SK-N-DZ (cell line): ENCODE data around the gene ZNF580.

Experiments
- DNase-seq: peaks from one replicate; pipeline ENCODE4 v3.0.0-alpha.2; 2015; ENCODE audit warnings: low spot score

Gene ZNF580

DNA sequence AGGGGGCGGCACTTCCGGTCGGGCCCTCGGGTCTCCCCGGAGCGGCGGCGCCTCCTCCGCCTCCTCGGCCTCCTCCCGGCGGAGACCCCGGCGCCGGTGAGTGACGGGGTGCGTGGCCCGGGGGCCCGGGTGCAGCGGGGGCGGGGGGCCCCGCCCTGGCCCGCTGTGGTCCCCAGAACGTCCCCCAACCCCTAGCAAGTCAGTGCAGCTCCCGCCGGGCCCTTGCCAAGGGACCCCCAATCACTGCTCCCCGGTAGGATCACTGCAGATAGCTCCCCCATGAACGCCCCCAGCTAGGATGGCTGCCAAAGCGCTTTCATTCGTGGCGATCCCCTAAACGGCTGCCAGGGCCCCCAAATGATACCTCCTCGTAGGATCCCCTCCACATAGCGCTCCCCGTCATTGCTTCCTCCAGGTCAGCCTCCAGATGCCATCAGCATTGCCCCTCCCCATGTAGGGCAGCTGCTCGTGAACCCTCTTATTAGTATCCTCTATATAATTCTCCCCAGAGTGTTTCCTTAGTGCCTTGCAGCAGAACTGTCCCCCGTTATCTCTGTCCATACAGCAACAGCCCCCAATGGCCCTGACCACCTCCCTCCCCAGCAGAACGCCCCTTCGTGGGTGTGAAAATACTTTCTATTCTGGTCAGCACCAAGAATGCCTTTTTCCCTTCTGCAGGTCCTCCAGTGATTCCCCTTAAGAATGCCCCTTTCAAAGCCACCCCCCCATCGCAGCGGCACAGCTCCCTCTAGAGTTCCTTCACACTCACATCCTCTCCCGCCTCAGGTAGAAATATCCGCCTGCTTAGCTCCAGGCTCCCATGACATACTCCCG, 34.9 kb upstream of the ZNF580 start, which contains the start of gene ZNF865:
ZNF865 (plus strand) TSS at position 11 of the 834 bp plus-strand sequence. CDS start 7,972 bp downstream, outside the sequence.
- DNase-seq, result peak; percentile 56

DNA sequence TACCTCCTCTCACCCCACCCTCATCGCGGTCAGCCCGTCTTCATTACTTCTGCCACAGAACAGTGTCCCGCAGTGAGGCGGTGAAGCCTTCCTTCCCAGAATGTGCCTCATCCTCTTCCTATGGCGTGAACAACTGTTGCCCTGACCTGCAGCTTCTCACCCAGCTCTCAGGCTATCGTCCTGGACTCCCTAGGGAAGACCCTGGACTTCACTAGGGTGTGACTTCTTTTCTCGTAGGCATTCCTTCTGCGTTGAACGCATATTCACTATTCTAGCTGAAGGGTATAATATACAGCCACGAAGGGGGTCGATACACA, 34.4 kb upstream of the ZNF580 start:
- no peak for DNase-seq

DNA sequence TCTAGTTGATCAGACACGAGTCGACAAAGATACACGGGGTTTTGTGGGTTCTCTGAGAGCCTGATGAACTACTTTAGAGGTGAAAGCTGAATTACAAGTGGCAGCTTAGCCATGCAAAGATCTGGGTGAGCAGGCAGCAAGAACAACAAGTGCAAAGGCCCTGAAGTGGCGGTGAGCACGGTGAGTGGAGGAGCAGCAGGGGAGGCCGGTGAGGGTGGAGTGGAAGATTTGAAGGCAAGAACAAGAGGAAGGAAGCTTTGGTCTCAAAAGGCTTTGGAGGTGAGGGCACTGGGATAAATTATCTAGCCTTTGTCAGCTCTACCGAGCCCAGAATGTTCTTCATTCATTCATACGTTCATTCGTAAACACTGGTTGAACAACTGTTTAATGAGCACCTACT, 34.0 kb upstream of the ZNF580 start:
- DNase-seq, result no peak

DNA sequence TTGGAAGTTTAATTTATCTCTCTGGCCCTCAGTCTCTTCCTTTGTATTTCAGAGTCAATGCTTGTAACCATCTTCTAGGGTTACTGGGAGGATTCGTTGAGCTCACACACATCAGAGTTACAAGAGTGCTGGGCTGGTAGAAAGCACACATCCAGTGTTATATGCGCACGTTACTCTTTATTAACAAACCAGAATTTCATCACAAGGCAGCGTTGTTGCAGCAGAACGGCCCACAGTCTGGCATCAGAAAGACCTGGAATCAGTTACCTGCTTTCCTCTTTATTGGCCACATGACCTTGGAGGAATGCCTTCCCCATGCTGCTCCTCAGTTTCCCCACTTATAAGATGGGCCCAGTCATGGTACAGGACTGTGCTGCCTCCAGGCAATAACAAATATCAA, 31.5 kb upstream of the ZNF580 start:
- DNase-seq, result no peak

DNA sequence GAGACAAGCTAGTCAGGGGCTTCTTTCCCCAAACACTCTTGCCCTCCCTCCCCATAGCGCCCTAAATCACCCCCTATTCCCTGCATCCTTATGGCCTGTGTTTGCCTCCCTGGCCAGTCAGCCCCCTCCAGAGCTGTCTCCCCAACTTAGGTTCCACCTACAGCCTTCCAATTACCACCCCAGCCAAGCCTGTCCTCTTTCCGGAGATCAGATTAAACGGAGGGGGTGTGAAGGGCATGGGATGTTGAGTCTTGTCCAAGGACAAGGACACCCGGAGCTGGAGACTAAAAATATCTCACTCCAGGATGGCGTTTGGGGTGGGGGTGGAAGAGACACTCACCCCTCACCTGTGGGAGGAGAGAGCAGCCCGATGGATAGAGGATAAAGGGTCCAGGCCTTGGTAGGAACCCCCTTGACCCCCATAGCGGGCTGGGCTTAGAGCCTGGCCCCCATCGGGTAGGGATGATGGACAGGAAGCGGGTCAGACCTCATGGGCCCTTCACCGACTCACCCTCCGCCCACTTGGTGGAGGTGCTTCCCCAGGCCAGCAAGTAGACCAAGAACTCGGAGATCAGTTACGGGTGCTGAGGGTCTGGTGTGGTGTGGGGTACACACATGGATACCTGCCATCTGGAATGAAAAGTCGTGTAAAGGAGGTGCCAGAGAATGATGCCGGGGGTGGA, 29.4 kb upstream of the ZNF580 start:
- no peak for DNase-seq

DNA sequence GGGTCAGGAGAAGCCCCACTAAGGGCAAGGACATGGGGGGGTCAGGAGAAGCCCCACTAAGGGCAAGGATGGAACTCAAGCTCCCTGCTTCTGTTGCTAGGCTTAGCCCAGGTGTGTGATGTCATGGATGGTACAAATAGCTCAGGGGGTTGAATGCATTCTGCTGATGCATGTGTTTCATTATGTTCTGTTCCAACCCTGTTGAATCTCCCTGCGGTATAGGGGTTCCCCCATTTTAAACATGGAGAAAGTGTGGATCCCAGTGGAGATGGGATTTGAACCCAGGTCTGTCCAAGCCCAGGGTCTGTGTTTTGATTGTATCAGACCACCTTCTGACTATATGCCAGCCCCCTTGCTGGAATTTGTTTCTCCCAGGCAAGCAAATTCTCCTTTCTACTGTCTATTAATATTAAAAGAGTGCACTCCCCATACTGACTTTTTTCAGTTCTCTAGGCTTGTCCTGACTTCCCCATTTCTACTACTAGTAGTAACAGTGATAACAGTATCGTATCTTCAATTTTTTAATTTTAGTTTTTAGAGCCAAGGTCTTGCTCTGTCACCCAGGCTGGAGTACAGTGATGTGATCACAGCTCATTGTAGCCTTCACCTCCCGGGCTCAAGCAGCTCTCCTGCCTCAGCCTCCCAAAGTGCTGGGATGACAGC, 28.7 kb upstream of the ZNF580 start:
- no peak for DNase-seq

DNA sequence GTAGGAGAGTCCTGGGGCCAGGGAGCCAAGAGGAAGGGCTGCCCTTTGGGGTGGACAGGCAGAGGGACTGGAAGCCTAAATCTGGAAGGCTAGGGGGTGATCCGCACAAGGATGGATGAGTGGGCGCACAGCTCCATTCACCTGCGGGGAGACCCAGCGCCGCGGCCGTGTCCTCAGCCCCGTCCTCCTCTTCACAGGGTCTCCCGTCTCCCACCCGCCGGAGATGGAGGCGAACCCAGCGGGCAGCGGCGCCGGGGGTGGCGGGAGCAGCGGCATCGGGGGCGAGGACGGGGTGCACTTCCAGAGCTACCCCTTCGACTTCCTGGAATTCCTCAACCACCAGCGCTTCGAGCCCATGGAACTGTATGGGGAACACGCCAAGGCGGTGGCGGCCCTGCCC, 27.4 kb upstream of the ZNF580 start:
- DNase-seq, result no peak

DNA sequence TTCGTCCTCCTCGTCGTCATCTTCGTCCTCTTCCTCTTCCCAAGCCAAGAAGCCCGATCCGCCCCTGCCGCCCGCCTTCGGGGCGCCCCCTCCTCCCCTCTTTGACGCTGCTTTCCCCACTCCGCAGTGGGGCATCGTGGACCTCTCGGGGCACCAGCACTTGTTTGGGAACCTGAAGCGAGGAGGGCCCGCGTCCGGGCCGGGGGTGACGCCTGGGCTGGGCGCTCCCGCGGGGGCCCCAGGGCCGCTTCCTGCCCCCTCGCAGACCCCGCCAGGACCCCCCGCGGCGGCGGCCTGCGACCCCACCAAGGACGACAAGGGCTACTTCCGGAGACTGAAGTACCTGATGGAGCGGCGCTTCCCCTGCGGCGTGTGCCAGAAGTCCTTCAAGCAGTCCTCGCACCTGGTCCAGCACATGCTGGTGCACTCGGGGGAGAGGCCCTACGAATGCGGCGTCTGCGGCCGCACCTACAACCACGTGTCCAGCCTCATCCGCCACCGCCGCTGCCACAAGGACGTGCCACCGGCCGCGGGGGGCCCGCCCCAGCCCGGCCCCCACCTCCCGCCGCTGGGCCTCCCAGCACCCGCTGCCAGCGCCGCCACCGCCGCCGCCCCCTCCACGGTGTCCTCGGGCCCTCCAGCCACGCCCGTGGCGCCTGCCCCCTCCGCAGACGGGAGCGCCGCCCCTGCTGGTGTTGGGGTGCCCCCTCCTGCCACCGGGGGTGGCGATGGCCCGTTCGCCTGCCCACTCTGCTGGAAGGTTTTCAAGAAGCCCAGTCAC, 26.7 kb upstream of the ZNF580 start:
- no peak for DNase-seq

DNA sequence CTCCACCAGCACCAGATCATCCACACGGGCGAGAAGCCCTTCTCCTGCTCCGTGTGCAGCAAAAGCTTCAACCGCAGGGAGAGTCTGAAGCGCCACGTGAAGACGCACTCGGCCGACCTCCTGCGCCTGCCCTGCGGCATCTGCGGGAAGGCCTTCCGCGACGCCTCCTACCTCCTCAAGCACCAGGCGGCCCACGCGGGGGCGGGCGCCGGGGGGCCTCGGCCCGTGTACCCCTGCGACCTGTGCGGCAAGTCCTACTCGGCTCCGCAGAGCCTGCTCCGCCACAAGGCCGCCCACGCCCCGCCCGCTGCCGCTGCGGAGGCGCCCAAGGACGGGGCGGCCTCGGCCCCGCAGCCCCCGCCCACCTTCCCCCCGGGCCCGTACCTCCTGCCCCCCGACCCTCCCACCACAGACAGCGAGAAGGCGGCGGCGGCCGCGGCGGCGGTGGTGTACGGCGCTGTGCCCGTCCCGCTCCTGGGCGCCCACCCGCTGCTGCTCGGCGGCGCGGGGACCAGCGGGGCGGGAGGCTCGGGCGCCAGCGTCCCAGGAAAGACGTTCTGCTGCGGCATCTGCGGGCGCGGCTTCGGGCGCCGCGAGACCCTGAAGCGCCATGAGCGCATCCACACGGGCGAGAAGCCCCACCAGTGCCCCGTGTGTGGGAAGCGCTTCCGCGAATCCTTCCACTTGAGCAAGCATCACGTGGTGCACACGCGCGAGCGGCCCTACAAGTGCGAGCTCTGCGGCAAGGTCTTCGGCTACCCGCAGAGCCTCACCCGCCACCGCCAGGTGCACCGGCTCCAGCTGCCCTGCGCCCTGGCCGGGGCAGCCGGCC, 25.9 kb upstream of the ZNF580 start:
- DNase-seq, result no peak

DNA sequence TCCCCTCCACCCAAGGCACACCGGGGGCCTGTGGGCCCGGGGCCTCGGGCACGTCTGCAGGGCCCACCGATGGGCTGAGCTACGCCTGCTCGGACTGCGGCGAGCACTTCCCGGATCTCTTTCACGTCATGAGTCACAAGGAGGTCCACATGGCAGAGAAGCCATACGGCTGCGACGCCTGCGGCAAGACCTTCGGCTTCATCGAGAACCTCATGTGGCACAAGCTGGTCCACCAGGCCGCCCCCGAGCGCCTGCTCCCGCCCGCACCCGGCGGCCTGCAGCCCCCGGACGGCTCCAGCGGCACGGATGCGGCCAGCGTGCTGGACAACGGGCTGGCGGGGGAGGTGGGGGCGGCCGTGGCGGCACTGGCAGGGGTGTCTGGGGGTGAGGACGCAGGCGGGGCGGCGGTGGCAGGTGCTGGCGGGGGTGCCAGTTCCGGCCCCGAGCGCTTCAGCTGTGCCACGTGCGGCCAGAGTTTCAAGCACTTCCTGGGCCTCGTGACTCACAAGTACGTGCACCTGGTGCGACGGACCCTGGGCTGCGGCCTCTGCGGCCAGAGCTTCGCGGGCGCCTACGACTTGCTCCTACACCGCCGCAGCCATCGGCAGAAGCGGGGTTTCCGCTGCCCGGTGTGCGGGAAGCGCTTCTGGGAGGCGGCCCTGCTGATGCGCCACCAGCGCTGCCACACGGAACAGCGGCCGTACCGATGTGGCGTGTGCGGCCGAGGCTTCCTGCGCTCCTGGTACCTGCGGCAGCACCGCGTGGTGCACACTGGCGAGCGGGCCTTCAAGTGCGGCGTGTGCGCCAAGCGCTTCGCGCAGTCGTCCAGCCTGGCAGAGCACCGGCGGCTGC, 25.0 kb upstream of the ZNF580 start:
- no peak for DNase-seq

DNA sequence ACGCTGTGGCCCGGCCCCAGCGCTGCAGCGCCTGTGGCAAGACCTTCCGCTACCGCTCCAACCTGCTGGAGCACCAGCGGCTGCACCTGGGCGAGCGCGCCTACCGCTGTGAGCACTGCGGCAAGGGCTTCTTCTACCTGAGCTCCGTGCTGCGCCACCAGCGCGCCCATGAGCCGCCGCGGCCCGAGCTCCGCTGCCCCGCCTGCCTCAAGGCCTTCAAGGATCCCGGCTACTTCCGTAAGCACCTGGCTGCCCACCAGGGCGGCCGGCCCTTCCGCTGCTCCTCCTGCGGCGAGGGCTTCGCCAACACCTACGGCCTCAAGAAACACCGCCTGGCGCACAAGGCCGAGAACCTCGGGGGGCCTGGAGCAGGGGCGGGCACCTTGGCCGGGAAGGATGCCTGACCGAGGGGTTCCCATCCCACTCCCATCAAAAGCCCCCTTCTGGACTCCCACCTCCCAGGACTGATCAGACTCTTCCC, 24.4 kb upstream of the ZNF580 start:
- DNase-seq, result no peak

DNA sequence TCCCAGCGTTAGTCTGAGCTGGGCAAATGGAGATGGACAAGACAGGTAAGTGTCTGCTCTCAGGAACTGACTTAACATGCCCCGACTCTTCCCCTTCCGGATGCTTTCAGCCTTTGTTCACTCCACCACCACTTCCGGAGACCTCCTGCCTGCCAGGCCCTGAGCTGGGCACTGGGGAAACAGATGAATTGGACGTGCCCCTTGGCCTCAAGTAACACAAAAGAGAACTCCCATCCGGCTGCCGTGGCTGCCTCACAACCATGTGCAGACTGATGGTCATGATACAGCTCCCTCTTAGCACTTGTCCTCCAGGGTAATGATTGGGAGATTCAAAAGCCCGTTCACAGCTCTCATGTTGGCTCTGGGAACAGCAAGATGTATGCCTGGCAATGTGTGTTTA, 23.4 kb upstream of the ZNF580 start:
- no peak for DNase-seq

DNA sequence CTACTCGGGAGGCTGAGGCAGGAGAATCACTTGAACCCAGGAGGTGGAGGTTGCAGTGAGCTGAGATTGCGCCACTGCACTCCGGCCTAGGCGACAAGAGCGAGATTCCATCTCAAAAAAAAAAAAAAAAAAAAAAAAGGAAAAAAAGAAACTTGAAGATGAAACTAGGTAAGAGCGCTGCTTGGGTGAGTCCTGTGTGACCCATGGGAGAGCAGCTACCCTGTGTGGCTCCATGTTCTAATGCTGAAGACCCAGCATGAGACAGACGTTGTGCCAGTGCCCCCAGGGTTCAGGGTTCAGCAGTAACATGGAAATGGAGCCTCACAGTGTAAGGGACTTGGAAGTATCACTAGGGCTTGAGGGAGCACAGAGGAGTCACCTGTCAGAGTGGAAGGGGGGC, 22.4 kb upstream of the ZNF580 start:
- no peak for DNase-seq

DNA sequence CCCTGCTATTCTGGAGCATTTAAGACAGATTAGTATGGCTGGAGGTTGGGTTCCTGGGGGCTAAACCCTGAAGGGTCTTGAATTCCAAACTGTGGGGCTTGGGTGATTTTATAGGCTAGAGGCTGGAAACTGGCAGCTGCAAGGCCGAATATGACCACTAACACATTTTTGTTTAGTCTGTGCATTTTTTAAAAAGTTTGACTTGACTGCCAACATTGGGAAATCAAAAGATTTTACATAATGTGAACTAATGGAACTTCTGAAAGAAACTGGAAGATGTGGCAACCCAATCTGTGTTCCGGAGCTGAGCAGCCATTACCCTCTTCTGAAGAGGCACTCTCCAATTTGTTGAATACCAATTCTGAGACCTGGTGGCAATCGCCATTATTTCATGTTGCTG, 21.5 kb upstream of the ZNF580 start:
- DNase-seq, result no peak

DNA sequence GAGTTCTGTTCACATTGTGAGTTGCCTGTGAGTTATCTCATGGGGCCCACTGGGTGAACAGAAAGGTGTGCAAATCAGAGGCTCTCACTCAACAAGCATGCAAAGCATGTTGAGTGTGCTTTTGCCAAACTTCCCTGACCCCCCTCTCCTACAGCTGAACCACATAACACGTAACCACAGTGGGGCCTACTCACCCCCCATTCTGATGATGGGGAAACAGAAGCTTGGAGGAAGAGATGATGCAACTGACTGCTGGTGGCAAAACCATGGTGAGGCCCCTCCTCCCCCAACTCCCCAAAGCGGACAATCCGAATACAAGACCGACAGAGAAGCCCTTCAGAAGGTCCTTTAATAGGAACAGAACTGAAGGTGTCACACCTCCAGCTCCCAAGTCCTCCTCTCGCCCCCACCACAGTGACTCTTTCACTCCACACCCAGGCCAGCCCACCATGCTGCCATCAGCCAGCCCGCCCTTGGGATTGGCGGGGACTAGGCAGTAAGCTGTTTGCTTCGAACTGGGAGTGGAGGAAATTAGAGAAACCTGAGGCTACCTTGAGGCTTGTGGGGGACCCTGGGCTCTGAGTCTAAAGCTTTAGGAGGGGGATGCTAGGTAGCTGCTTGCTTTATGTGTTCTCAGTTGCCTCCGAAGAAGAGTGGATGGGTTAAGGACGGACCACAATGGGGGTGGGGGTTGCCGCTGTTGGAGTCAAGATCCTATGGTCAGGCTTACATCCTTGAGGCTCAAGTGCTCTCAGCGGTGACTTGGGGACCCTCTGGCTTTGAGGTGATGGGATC, 20.2 kb upstream of the ZNF580 start:
- DNase-seq, result no peak

DNA sequence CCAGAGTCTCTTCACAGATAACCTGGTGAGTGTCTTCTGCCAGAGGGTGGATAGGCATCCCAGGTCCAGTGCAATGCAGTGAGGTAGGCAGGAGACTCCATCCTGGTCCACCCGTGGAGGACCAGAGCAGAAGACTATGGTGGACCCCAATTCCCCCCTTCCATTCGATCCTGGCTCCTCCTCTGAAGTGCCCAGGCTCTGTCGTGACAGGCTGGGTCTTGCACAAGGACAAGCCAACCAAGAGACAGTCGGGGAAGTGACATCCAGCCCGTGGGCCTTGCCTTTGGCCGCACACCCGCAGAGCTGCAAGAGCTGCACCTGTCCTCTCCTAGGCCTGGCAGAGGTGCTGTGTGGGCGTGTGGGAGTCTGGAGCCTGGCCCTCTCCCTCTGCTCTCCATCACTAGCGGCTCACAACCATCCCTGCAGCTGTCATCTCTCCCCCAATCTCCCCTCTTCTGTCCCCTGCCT, 19.6 kb upstream of the ZNF580 start:
- DNase-seq, result no peak

DNA sequence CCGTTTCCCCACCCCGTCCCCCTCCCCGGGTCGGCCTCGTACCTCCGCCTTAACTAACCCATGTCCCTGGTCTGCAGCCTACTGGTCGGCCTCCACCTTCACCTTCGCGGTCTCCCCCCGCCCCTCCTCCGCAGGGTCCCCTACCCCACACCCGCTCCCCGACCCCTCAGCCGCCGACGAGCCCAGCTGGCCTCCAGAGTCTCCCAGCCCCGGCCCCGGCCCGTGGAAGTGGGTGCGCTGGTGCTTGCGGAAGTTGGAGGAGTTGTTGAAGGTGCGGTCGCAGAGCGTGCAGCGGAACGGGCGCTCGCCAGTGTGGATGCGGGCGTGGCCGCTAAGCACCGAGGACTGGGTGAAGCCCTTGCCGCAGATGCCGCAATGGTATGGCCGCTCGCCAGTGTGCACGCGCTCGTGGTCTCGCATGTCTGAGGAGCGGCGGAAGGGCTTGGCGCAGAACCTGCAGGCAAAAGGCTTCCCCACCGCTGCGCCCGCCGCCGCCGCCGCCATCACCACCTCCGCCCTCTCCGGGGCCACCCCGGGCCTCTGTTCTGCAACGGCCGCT, 19.1 kb upstream of the ZNF580 start:
- no peak for DNase-seq

DNA sequence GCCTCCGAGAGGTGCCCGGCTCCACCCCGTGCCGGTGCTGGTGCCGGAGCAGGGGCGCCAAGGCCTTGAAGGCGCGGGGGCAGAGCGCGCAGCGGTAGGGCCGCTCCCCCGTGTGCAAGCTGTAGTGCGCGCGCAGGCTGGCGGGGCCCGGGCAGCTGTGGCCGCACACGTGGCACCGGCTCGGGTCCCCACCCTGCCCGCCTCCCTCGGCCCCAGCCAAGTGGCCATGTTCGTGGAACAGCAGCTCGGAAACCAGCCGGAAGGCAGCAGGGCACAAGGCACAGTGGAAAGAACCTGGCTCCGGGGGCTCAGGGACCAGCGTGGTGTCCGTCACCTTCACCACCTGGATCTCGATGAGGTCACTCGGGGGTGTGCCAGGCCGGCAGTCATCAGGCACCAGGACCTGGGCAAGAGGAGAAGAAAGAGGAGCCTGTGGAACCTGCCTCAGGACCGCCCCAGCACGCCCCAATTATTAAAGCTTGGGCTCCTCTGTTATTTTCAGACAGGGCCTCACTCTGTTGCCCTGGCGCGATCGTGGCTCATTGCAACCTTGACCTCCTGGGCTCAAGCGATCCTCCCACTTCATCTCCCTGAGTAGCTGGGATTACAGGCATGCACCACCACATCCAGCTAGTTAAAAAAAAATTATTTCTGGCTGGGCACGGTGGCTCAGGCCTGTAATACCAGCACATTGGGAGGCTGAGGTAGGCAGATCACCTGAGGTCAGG, 18.4 kb upstream of the ZNF580 start:
- DNase-seq, result no peak
